Stimulated activated CD8-positive, alpha-beta memory T cell treated with anti-CD3 and anti-CD28 coated beads, Interleukin-7, amount 100 ng/mL, for 24 hours (primary cell): Measurements from ENCODE around the gene ENOPH1.

ENCODE experiments used
- DNase-seq: peaks from one replicate; pipeline ENCODE4 v3.0.0-alpha.2; 2020; ENCODE audit warnings: low read depth

The ENOPH1 gene

GRCh38 chr4:82428526-82428968 is 1.8 kb upstream of the ENOPH1 start:
- DNase-seq: no peak

GRCh38 chr4:82428969-82429727 is 1.2 kb upstream of the ENOPH1 start:
- peak; percentile 80 for DNase-seq

DNA sequence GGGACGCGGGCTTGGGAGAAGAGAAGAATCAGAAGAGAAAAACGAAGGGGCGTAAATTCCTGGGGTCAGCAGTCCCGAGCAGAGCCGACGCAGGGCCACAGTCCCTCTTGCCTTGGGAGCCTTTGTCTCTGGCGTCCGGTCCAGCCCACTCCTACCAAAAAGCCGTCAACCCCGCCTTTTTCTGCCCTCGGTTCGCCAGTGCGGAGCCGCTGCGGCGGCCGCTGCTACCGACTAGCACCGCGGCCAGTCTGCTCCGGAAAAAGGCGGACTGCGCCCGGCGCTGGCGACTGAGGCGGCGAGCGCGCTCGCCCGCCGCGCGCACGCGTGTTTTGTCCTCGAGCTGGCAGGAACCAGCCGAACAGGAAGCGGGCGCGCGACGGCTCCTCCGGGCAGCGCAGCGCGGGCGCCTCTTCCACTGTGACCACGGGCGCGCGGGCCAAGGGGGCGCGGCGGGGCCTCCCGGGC is 630 bp upstream of the ENOPH1 start:
- DNase-seq: no peak

DNA sequence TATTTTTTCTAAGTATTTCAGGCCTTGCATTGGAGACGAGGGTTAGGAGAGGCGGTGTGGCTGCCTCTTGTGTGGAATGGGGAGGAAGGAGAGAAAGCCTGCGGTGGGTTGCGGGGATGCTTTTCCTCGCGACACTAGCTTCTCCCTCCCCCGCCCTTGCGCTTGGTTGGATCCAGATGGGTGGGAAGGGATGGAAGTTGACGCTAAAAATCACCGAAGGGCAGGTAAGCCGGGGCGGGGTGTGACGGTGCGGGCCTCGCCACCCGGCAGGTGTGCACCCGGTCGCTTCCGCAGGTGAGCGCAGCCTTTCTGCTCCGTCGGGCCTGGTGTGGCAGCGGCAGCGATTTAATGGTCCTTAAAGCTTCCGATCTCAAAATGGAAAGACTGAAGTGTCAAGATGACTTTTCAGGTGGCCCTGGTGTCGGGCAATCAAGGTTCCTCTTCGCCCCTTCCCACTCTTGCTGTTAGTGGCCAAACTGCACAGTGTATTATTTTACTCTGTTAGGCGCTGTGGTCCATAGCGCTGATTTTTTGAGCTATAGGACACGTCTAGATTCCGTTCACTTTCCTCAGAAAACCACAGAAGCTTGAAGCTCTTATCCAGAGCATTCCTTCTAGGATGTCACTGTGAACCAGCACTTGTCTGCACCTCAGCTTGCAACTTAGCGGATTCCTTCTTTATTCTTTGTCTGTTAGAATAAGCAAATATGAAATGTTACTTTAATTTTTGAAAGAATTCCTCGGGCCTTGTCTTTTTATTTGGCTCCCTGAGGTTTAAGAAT is 765 bp downstream of the ENOPH1 start:
- DNase-seq: no peak

DNA sequence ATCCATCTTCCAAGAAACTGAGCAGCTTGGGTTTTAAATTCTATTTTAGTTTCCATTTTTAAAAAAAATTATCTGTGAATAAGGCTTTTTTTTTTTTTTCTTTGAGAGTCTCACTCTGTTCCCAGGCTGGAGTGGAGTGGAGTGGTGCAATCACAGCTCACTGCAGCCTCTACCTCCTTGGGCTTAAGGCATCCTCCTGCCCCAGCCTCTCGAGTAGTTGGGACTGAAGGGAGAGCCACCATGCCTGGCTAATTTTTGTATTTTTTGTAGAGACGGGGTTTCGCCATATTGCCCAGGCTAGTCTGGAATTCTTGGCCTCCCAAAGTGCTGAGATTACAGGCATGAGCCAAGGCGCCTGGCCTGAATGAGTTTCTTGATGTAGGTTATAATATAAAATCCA is 1.4 kb downstream of the ENOPH1 start:
- DNase-seq: no peak

DNA sequence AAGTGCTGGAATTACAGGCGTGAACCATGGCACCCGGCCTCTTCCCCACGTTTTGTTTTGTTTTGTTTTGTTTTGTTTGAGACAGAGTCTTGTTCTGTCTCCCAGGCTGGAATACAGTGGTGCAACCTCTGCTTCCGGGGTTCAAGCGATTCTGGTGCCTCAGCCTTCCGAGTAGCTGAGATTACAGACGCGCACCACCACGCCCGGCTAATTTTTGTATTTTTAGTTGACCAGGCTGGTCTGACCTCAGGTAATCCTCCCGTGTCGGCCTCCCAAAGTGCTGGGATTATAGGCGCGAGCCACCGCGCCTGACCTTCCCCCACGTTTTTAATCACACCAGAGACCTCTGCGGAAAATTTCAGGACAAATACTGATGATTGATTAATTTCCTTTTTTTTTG is 2.2 kb downstream of the ENOPH1 start:
- no peak for DNase-seq

DNA sequence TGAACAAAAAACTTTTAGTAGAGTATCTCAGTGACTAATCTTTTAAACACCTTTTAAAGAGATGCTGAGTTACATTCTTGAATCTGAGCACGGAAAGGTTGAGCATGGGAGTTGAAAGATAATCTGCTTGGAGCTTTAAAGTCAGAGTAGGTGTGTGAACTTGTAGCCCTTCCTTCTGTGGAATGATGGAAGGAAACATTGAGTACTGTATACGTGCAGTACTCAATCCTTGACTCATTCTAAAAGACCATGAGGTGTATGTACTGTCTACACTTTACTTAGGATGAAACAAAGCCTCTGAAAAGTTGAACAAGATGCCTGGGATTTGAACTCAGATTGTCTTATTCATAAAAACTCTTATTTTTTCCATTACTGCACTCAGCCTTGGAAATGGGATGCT is 3.4 kb downstream of the ENOPH1 start:
- no peak for DNase-seq

- DNase-seq: no peak
Measured at GRCh38 chr4:82434949-82435348, 4.6 kb downstream of the ENOPH1 start.

DNA sequence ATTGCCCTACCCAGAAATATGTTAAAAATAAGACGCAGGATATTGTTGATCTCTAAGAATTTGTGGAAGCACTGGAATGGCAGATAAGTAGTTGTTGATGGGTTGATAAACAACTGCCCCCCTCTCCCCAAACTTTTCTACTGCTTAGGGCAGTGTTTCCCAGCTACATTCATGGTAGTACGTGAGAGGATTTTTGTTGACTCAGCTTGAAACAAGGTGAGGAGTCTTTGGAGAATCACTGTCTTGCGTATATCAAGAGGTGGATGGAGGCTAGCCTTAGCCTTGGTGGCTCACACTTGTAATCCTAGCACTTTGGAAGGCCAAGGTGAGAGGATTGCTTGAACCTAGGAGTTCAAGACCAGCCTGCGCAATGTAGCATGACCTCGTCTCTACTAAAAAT is 5.7 kb downstream of the ENOPH1 start:
- DNase-seq: no peak

DNA sequence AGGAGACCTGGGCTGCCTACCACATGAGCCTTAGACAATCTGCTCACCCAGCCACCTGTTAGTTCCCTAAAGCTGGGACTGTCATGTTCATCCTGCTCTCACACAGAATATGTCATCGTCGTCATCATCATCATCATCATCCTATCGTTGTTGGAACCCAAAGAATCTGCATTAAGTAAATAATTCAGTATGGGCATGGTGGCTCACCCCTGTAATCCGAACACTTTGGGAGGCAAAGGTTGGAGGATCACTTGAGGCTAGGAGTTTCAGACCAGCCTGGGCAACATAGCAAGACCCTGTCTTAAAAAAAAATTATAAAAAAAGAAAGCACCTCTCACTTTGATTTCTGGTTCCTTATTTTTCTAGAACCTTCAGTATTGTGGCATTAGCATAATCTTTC is 6.4 kb downstream of the ENOPH1 start:
- no peak for DNase-seq

DNA sequence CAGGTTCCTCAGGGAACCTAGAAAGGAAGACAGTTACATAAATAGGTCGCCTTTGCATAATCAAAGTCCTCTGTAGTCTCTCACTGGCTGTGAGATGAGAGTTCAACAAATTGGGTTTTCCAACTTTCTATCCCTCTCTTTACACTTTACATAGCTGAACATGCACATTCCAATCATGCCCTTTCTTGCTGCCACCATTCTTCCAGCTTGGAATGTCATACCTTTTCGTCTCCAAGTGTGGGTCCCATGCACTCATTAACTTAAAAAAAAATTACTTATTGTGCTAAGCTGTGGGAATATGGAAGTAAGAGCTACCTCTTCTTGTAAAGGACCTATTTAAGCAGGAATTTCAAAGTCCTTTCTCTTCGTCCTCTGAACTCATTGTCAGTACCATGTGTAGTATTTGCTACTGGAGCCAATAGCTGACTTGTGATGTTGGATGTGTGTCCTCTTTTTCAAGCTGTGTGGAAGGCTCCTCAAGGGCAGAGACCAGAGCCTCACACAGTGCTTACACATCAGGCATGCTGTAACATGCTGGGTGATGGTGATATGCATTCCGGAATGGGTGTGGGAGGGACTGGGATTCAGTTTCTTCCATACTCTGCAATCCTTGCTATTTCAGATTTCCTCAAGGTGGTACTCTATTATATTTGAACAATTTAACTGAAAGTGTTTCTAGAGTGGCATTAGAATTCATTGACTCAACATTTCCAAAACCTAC is 7.1 kb downstream of the ENOPH1 start:
- no peak for DNase-seq

- DNase-seq: no peak
Measured at GRCh38 chr4:82439088-82439487, 8.7 kb downstream of the ENOPH1 start.

DNA sequence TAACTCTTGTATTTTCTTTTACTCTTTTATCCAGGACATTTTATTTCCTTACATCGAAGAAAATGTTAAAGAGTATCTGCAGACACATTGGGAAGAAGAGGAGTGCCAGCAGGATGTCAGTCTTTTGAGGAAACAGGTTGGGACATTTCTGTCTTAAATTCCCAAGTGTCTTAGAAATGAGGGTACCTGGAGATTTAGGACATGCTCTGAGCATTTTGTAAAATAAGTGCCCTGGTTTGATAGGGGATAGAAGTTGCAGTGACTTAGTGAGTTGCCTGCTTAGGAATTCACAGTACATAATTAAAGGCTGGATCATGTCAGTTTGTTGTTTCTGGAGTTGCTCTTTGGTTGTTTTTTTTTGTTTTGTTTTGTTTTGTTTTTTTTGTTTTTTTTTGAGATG is 17.5 kb downstream of the ENOPH1 start:
- no peak for DNase-seq

DNA sequence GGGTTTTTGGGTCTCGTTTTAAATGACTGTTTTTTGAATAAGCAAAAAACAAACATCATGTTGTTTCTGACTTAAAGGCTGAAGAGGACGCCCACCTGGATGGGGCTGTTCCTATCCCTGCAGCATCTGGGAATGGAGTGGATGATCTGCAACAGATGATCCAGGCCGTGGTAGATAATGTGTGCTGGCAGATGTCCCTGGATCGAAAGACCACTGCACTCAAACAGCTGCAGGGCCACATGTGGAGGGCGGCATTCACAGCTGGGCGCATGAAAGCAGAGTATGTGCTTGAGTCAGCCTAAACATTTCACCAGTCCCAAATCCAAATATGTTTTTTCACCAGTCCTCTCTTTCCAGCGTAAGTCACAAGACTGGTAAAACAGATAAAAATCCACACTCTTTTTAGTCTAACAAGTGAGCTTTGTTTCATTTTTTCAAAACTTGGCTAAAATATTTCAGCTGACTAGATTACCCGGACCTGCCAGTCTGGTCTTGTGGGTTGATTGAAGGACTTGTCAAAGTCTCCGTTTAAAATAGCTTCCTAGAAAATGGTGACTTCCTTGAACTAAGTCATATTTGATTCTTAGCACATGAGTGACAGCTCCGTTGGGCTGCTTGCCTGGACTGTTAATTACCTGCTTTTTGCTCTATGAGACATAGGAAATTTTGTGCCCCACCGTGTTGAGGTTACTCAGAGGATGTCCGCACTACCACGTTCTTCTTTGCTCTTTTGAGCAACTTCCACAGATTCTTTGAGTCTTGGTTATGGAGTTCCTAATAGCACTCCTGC is 20.8 kb downstream of the ENOPH1 start:
- DNase-seq: no peak

- no peak for DNase-seq
Measured at GRCh38 chr4:82452026-82452425, 21.6 kb downstream of the ENOPH1 start.

DNA sequence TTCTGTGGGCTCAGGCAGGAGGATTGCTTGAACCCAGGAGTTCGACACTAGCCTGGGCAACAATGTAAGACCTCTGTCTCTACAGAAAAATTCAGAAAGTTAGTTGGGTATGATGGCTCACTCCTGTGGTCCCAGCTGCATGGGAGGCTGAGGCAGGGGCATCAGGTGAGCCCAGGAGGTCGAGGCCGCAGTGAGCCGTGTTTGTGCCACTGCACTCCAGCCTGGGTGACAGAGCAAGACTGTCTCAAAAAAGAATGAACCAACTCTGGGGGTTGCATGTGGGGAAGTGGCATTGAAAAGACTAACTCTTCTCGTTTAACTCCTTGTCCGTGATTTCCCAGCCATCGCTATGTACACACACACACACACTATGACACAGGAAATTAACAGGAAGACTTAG is 26.9 kb downstream of the ENOPH1 start:
- no peak for DNase-seq

GRCh38 chr4:82458729-82459128 is 28.3 kb downstream of the ENOPH1 start:
- DNase-seq: no peak

GRCh38 chr4:82461710-82462109 is 31.3 kb downstream of the ENOPH1 start:
- no peak for DNase-seq

DNA sequence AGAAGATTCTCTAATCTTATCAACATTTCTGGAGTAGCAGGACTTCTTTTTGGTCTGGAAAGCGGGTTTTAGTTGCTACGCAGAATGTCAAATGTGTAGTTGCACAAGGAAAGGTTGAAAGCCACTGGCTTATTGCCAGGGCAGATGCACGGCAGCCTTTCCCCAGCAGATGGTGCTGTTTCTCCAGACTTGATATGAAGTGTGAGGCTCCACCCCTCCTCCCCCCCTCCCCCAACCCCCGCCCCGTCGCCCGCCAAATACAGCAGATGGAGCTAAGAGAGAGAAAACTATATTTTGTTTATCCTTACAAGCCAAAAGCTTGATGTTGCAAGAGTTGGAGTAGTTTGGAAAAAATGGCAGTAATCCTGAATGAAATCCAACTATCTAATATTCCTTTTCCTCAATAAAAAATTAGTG is 32.0 kb downstream of the ENOPH1 start:
- peak; percentile 70 for DNase-seq

- DNase-seq: no peak
Measured at GRCh38 chr4:82463221-82463620, 32.8 kb downstream of the ENOPH1 start.

GRCh38 chr4:82467471-82467870 is 37.1 kb downstream of the ENOPH1 start:
- no peak for DNase-seq

DNA sequence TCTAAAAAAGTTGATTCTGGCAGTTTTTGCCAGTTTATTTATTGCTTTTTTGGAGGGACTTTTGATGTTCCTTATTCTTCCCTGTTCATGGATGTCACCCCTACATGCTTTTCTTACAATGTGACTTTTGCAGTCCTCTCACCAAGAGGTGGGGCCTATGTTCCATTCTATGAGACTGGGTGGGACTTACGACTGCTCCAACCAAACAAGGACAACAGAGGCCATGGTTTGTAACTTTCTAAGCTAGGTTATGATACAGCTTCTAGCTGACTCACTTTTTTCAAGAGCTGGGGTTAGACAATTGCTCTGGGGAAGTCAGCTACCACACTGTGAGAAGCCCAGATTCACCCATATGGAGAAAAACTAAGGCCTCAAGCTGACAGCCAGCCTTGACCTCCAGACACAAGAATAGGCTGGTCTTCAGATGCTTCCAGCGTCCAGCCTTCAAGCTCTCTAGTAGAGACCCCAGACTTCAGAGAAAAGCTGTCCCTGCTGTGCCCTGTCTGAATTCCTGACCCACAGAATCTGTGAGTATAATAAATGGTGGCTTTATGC is 39.5 kb downstream of the ENOPH1 start:
- no peak for DNase-seq
